SK-N-MC (cell line): ENCODE measurements around the gene PPA2.

Experiments used
- EZH2 ChIP-seq: fragments of 200-600 bp; sonication (generic); IDR thresholded peaks from one replicate; pipeline ENCODE4 v1.6.1; 2017; ENCODE audit warnings: antibody characterized with exemption
- FOXP2 ChIP-seq: optimal IDR thresholded peaks from 2 replicates; pipeline ENCODE3; 2011; ENCODE audit warnings: mild to moderate bottlenecking, moderate library complexity; ENCODE audit not compliant: insufficient read depth; ENCODE audit errors: extremely low read length, control extremely low read depth
- POLR2AphosphoS5 ChIP-seq: IDR thresholded peaks from 2 replicates; pipeline ENCODE4 v1.6.1; 2012; ENCODE audit warnings: mild to moderate bottlenecking, low read depth, low read length, borderline replicate concordance

- TF ChIP-seq POLR2AphosphoS5 (no peak), EZH2 (no peak), FOXP2 (no peak)
Measured at GRCh38 chr4:105496899-105497298, 23.0 kb upstream of the PPA2 start.
